Right ventricle myocardium inferior (tissue), 1 donor: ENCODE measurements around the gene FOXO6. TPM values are rescaled to one million over a fixed set of nuclear protein-coding genes. Genes with fewer than 3 reads are reported as not detected.

Experiments
- ATAC-seq: fragments of 200-7000 bp; cut with Tn5 transposase; one replicate; pipeline ENCODE4 v1.9.1; 2020; ENCODE audit warnings: mild to moderate bottlenecking, moderate library complexity
- DNase-seq: peaks from one replicate; pipeline ENCODE4 v3.0.0; 2021; ENCODE audit errors: missing footprints
- intact Hi-C: fragments of 100-400 bp; cut with DNase I; formaldehyde crosslinking; loops from one replicate; pipeline ENCODE4 v1.11.0; 2022
- total RNA-seq: library from RNA; stranded (reverse); fragmentation: NEBNext Ultra II Directional; extraction: Animal tissue kit (Norgen Biotek cat#: 25700); gene quantifications from one replicate; pipeline ENCODE4 v1.2.1, GENCODE V29; 2021
- donor health status: DM: no; HTN: yes; CAD: no; lungs with severe emphysema.

The FOXO6 gene
- total RNA-seq, 1 donor from 2014 or later: 4.5 TPM

DNA sequence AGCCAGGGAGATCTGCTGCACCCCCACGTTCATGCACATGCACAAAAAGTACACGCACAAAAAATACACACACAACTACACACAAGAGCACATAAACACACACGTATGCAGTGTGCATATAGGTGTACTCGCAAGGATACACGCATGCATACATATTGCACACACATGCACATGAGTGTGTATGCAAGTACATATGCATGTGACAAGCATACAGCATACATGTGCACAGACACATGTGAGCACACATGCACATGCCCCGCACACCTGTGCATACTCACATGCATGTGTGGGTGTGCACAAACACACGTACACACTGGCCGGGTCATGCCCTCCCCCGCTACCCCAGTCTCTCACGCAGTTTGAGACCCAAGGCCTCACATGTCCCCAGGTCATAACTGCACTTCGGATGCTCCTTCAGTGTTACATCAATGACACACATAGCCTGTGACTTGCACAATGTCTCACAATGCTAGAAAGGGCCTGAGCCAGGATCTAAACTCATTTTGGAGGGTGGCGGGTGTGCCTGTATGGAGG is 52.6 kb downstream of the FOXO6 start:
- ATAC-seq (no peak), DNase-seq (peak; percentile 9)
- intact Hi-C loops: no loop called here

DNA sequence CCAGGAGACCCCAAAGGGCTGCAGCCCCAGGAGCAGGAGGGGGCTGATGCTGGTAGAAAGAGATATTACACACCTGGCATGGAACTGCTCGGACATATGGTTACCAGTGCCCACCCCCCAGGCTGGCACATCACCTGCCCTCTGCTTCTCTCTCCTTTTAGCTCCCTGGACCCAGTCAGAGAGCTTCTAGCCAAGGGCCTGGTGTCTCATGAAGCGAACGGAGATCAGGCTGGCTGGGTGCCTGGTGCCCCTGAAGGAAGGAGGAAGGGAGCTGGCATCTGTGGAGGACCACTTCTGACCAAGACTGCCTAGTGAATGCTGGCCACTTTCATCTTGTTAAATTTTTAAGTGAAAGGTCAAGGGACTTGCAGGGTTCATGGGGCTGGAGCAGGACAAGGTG is 53.1 kb downstream of the FOXO6 start:
- ATAC-seq (no peak), DNase-seq (peak; percentile 25)
- intact Hi-C loops: no loop called here

- ATAC-seq (no peak), DNase-seq (peak; percentile 9)
- intact Hi-C loops: loop anchor here (5.0 kb wide), 1 partner anchor 53 kb away; the partner anchor contains the start of gene FOXO6
These were observed 53.6 kb downstream of the FOXO6 start for GRCh38 chr1:41414716-41415306.

DNA sequence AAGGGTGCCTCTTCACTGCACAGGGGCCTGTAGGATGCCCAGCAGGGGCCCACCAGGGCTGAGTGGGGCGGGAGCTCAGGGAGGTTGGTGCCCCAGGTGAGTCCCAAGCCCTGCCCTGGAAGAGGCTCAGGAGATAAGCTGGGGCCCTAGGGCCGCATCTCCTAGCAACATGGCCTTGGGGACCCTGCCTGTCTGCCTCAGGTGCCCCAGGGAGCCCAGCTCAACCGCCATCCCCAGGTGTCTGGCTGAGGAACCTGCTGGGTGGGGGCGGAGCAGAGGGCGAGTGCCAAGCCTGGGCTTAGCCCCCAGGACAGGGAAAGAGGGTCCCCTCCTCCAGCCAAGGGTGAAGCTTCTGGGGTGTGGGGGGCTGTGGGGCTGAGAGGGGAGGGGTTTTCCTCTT is 54.8 kb downstream of the FOXO6 start:
- intact Hi-C loops: loop anchor here (2.0 to 5.0 kb wide), 3 partner anchors 54 to 133 kb away; partner anchors contain the start of gene FOXO6
- no peak for ATAC-seq
- peak; percentile 39 for DNase-seq

DNA sequence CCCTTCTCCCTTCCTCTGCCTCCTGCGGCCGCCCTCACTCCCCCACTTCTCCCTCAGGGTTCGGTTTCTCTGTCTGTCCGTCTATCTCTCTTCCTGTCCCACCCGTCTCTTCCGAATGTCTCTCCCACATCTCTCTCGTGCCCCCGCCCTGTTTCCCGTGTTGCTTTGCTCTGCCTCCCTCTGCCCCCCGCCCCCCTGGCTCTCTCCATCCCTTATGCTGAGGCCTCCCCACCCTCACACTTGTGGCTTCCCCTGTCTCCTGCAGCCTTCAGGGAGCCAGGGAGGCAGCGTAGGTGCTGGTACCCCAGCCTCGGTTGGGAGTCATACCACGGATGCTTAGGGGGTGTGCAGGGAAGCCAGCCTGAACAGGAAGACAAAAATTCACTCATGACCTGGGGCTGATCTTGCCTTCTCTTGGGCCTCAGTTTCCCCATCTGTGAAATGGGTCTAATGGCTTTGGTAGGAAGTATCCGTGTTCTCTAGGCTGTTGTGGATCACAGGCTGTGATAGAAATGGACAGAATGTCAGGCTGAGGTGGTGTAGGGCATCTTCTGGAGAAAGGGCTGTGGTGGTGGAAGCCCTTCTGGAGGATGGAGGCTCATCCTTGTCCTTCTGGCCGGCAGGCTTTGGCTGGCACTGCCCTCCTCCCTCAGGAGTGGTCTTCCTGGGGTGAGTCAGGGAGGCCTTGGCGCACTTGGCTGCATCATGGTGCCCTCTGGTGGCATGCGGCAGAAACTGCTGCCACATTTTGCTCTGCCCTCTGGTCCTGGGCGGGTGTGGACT is 55.5 kb downstream of the FOXO6 start:
- ATAC-seq (peak; percentile 57), DNase-seq (peak; percentile 81)

DNA sequence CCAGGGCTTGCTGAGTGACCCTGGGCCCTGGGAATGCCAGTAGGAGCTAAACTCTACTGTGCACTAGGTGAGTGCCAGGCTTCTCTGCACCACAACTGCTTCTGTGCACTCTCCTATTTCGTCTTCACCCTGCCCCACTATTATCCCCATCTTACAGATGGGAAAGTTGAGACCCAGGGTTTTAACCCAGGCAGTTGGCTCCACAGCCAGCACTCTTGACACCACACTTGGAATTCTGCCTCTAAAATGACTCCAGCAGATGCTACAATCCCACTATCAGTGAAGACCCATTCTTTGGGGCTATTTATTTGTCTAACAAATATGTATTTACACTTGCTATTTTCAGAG is 56.1 kb downstream of the FOXO6 start:
- intact Hi-C loops: loop anchor here (1.0 to 5.0 kb wide), 4 partner anchors 55 to 149 kb away; partner anchors contain the start of gene FOXO6
- DNase-seq (peak; percentile 14), ATAC-seq (no peak)

More for the DNA sequence above, 55.5 kb downstream of the FOXO6 start:
- intact Hi-C loops: loop anchor here (1.0 to 5.0 kb wide), 4 partner anchors 54 to 148 kb away; partner anchors contain the start of gene FOXO6

DNA sequence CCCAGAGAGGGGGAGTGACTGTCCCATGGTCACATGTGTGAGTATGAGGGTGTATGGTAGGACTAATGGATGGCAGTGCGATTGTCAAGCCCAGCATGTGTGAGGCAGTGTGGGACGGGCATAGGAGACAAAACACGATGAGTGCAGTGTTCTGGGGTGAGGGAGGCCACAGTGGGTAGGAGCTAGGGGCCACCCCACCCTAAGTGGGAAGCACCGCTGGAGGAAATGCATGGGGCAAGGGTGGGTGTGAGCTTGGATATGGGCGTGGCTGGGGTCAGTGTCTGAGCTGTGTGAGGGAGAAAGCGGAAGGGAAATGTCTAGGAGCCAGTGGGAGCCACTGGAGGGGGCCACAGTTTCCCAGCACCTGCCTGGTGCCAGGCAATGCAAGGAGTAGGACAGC is 56.5 kb downstream of the FOXO6 start:
- no peak for ATAC-seq
- peak; percentile 51 for DNase-seq
- intact Hi-C loops: loop anchor here (1.0 to 5.0 kb wide), 4 partner anchors 55 to 149 kb away; partner anchors contain the start of gene FOXO6

DNA sequence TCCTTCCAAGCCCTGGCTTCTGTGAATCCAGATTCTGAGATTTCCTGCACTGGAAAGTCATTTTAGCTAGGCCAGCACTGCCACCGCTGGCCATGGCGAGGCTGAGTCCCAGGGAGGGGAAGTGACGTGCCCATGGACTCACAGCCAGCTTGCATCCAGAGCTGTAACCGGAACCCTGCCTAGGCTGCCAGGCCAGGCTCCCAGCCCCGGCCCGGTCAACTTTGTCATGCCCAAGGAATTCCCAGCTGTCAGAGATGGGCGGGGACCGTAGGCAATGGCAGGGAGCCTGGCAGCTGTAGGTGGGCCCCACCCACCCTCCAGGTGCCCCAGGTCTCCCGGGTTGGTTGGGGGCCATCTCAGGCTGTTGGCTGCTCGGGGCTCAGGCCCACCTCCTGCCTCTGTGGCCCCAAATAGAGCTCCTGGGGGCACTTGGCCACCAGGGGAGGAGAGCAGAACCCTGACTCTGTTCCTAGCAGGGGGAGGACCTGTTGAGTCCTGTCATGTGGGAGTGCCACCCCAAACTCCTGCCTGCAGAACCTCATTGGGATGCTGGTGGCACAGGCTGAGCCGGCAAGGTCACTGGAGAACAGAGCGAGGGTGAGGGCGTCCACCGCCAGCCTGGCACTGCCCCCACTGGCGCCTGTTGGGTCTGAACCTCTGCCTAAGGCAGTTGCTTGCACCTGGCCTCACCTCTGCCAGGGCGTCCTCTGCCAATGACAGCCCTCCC is 57.8 kb downstream of the FOXO6 start:
- DNase-seq (peak; percentile 87), ATAC-seq (peak; percentile 84)
- intact Hi-C loops: loop anchor here (5.0 kb wide), 1 partner anchor 57 kb away; the partner anchor contains the start of gene FOXO6

DNA sequence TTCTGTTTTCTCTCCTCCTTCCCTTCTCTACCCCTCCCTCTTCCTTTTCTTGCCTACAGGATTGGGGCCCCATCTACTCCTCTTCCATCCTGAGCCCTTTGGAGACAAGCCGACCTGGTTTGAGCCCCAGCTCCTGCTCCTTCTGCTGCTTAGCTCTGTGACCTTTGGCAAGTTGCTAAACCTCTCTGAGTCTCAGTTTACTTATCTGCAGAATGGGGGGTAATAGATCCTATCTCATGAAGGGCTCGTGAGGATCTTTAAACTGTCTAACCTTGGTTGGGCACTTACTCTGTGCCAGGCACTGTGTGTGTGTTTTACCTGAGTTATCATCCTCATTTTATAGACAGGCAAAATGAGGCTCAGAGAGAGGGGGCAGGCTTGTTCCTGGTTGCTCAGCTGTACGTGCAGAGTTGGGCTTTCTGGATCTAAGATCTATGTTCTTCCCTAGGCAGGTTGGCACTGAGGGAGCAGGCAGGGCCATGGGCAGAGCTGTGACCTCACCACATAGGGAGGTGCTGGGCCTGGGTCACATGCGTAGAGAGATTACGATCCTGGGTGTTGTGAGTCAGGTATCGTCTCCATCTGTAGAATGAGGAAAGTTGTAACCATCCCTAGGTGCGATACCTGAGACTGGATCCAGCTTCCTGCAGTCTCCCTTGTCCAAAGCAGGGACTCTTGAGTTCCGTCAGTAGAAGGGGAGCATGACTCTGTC is 58.5 kb downstream of the FOXO6 start:
- no peak for ATAC-seq
- peak; percentile 49 for DNase-seq
- intact Hi-C loops: loop anchor here (5.0 kb wide), 1 partner anchor 57 kb away; the partner anchor contains the start of gene FOXO6

DNA sequence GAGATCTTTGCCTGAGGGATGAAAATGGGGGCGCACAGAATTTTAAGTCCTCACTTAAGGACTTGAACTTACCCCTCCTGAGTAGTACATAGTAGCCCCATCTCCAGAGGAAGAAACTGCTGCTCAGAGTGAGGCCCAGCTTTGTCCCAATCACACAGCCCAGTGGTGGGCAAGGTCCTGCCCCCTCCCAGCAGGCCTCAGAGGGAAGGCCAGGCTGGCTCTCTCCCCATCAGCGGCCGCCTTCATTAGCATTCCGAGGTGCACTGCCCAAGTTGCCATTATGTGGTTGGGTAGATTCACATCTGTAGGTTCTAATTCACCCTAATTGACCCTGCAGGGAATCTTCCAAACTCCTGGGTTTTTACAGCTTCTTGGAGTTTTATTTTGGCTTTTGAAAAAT is 59.1 kb downstream of the FOXO6 start:
- intact Hi-C loops: no loop called here
- ATAC-seq (no peak), DNase-seq (peak; percentile 13)

DNA sequence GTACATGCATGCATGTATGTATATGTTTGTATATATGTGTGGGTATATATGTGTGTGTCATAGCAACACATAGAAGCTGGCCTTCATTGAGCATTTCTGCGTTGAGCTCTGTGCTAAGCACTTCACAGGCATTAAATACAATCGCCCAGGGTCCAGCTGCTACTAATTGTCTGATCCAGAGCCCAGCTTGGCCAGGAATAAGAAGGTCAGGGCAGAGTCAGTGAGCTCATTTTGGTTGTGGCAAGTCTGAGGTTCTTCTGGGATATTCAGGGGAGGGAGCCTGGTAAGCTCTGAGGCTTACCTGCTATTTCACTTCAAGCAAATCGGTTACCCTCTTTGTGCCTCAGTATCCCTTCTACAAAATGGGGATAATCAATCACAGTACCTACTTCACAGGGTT is 59.6 kb downstream of the FOXO6 start:
- intact Hi-C loops: no loop called here
- DNase-seq (no peak), ATAC-seq (no peak)

GRCh38 chr1:41422306-41422705 is 61.1 kb downstream of the FOXO6 start:
- intact Hi-C loops: no loop called here
- DNase-seq: peak; percentile 9
- no peak for ATAC-seq

DNA sequence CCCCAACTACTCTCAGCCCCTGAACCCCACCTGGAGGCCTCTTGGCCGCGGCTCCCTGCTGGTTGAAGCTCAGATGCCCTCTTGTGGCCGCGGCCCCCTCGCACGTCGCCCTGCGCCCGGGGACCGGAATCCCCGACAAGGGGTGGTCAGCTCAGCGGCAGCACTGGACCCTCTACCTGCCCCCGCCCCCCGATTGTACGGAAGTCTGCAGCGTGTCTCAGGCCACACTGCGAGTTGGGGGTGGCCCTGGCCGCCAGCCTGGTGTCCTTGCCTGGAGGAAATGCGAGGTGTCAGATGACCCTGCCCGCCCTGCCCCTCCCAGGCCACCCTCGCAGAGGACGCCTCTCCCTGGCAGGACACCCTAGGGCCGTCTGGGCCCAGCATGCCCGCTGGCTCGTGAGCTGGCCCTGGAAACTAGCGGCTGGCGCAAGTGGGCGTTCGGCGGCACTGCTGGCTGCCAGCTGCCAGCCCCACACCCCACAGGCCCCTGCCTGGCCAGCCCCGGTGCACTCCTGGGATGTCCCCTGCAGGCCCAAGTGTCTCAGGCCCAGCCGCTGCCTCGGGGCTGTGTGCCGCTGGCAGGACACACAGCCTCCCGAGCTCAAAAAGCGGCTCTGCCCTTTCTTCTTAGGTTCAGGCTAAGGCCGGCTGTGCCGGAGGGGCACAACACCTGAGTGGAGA is 62.4 kb downstream of the FOXO6 start:
- ATAC-seq (peak; percentile 35), DNase-seq (peak; percentile 66)
- intact Hi-C loops: no loop called here

DNA sequence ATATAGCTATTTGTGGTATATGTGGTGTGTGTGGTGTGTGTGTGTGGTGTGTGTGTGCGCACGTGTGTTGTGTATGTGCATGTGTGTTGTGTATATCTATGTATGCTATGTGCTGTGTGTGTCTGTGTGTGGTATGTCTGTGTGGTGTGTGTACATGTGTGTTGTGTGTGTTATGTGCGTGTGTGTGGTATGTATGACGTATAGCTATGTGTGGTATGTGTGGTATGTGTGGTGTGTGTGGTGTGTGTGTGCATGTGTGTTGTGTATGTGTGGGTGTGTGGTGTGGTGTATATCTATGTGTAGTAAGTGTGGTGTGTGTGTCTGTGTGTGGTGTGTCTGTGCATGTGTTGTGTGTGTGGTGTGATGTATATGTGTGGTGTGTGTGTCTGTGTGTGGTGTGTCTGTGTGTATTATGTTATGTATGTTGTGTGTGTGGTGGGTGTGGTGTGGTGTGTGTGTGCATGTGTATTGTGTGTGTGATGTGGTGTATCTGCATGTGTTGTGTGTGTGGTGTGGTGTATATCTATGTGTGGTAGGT is 63.4 kb downstream of the FOXO6 start:
- intact Hi-C loops: no loop called here

GRCh38 chr1:41425369-41425768 is 64.1 kb downstream of the FOXO6 start:
- DNase-seq (no peak), ATAC-seq (no peak)
- intact Hi-C loops: no loop called here

More for the DNA sequence above, 63.4 kb downstream of the FOXO6 start:
- ATAC-seq (no peak), DNase-seq (no peak)

GRCh38 chr1:41426201-41426890 is 65.1 kb downstream of the FOXO6 start:
- ATAC-seq (no peak), DNase-seq (peak; percentile 68)
- intact Hi-C loops: no loop called here
